ENCODE measurements around the gene EREG. TPM values are rescaled to one million over a fixed set of nuclear protein-coding genes. Genes with fewer than 3 reads are reported as not detected.
"Not testable (repeated sequence)": the region's sequence is repeated elsewhere in the genome, so short reads cannot be mapped to it uniquely, and the experiment has no call there.

Gene EREG
- total and polyA plus RNA-seq, 2 donors, result 0.16 to 0.38 TPM

DNA sequence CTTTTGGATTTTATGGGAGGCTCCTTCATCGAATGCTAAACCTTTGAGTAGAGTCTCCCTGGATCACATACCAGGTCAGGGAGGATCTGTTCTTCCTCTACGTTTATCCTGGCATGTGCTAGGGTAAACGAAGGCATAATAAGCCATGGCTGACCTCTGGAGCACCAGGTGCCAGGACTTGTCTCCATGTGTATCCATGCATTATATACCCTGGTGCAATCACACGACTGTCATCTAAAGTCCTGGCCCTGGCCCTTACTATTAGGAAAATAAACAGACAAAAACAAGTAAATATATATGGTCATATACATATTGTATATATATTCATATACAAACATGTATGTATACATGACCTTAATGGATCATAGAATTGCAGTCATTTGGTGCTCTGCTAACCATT, 21.2 kb downstream of the EREG start:
- Histone ChIP-seq H3K36me3 (ENCODE audit: insufficient read depth) (no peaks in the 10 kb centered on the region), H3K4me1 (ENCODE audit: insufficient read depth) (no peaks in the 10 kb centered on the region), H3K27ac (ENCODE audit: low read depth) (no peak overlapping the region), H3K4me3 (ENCODE audit: low read depth, low read length) (no peak overlapping the region)
- 39% methylated on average over 4 of the region's 4 CpGs for WGBS
- no peak for DNase-seq (ENCODE audit: extremely low spot score)

DNA sequence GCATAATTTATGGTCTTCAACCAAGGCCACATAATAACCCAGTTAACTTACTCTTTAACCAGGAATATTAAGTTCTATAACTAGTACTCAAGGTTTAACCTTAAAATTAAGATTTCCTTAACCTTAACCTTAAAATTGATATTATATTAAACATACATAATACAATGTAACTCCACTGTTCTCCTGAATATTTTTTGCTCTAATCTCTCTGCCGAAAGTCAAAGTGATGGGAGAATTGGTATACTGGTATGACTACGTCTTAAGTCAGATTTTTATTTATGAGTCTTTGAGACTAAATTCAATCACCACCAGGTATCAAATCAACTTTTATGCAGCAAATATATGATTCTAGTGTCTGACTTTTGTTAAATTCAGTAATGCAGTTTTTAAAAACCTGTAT, 22.8 kb downstream of the EREG start:
- Histone ChIP-seq H3K4me3 (ENCODE audit: low read depth, low read length) (no peak overlapping the region), H3K4me1 (ENCODE audit: insufficient read depth) (no peaks in the 10 kb centered on the region), H3K36me3 (ENCODE audit: insufficient read depth) (no peaks in the 10 kb centered on the region), H3K27ac (ENCODE audit: low read depth) (no peak overlapping the region)
- no peak for DNase-seq (ENCODE audit: extremely low spot score)
- WGBS, result 95% methylated on average over 2 of the region's 2 CpGs

DNA sequence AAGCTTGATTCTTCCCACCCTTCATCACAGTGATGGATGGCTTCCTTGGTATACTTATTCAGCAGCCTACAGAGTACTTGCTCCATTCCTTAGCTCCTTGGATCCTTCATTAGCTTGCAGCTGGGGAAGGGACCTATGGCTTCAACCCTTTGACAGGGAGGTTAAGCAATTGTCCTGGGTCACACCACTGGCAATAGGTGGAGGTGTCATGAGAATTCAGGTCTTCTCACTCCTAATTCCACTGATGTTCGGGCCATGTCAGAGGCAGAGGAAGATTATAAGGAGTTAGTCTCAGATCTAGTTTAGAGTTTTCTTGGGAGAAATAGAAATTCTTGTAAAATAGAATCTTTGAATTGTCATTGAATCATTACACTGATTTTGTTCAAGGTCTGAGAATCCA, 24.5 kb downstream of the EREG start:
- no peak for DNase-seq (ENCODE audit: extremely low spot score)
- Histone ChIP-seq H3K27ac (ENCODE audit: low read depth) (no peak overlapping the region), H3K36me3 (ENCODE audit: insufficient read depth) (no peaks in the 10 kb centered on the region), H3K4me1 (ENCODE audit: insufficient read depth) (no peaks in the 10 kb centered on the region), H3K4me3 (ENCODE audit: low read depth, low read length) (no peak overlapping the region)
- WGBS, result 96% methylated on average over 1 of the region's 1 CpG

DNA sequence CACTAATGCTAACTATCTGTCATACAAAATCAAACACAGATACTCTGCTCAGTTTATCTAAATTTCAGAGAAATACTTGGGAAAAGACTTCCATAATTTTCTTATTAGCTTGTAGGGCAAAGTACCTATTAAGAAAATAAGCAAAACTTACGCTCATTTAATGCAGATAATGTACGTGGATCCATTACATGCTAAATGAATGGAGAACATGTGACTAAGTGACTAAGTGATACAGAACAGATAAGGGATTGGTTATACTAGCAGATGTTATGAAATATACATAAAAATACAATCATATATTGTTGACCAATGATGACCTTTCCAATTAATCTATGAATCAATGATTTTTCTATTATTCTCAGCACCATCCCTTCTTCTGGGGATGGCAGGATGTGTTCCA, 25.7 kb downstream of the EREG start:
- no peaks in the 10 kb centered on the region for H3K36me3 ChIP-seq (ENCODE audit: insufficient read depth)
- H3K4me1 ChIP-seq (ENCODE audit: insufficient read depth), result no peaks in the 10 kb centered on the region
- no peak for DNase-seq (ENCODE audit: extremely low spot score)
- WGBS, result 80% methylated on average over 2 of the region's 2 CpGs
- no peak overlapping the region for H3K4me3 ChIP-seq (ENCODE audit: low read depth, low read length)
- no peak overlapping the region for H3K27ac ChIP-seq (ENCODE audit: low read depth)

DNA sequence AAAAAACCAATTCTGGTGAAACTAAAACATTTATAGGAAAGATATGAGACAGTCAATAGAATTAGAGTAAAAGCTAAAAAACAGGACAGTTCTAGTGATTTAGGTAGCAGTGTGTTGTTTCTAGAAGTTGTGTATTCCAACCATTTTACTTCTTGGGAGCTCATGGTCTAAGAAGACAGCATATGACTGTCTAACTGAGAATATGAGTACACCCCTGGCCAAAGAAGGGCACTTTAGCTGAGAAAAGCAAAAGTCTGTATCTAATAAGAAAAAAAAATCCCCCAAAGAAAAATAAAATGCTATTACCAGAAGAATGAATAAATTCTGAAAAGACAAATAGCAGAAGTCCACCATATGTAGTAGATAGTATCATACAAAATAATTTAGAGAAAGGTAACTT, 26.4 kb downstream of the EREG start:
- Histone ChIP-seq H3K4me3 (ENCODE audit: low read depth, low read length) (no peak overlapping the region), H3K27ac (ENCODE audit: low read depth) (no peak overlapping the region), H3K36me3 (ENCODE audit: insufficient read depth) (no peaks in the 10 kb centered on the region), H3K4me1 (ENCODE audit: insufficient read depth) (no peaks in the 10 kb centered on the region)
- DNase-seq (ENCODE audit: extremely low spot score), result no peak

DNA sequence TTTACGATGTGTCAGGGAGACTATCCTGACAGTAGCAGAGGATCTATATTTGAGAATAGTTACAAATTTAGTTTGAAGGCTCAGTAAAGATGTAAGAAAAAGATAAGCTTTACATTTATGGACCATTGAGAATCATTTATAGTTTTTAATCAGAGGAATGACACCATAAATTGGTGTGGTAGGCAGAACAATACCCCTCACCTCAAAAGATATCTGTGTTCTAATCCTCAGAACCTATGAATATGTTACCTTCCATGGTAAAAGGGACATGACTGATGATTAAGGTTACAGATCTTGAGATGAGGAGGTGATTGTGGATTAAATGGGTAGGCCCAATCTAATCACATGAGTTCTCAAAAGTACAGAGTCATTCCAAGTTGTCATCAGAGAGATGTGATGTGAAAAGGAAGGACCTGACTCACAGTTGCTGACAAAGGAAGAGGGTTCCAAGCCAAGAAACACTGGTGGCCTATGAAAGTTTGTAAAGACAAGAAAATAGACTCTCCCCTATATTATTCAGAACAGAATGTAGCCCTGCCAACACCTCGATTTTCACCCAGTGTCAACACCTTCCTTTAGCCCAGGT, 27.0 kb downstream of the EREG start:
- WGBS, result 88% methylated on average over 2 of the region's 2 CpGs
- no peak overlapping the region for H3K4me3 ChIP-seq (ENCODE audit: low read depth, low read length)
- H3K36me3 ChIP-seq (ENCODE audit: insufficient read depth), result no peaks in the 10 kb centered on the region
- no peaks in the 10 kb centered on the region for H3K4me1 ChIP-seq (ENCODE audit: insufficient read depth)
- DNase-seq (ENCODE audit: extremely low spot score), result no peak
- no peak overlapping the region for H3K27ac ChIP-seq (ENCODE audit: low read depth)

DNA sequence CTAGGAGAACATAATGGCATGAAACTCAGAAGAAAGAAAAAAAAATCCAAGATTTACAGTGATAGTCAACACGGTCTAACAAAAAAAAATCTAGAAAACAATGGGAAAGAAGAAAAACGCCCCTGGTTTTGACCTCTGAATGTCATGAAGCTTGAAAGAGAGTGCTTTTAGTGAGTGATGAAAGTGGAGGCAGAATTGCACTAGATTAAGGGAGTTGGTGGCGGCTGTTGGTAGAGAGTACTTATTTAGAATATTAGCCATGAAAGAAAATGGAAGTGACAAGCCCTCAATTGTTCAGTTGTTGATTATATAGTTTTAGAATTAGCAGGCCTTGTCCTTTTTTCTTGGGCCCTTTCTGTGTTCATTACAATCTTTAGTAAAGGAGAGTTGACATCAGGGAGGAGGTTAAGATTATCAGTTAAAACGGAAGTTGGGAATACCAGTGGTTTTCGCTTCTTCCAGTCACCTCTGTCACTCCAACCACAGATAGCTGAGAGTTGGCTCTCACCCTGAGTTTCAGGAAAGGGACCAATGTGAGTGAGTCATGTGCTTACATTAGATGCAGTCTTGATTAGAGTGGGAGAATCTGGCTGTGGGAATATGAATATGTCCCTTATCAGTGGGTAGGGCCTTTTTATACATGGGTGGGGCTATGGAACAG, 29.7 kb downstream of the EREG start:
- WGBS, result 79% methylated on average over 5 of the region's 5 CpGs
- H3K4me1 ChIP-seq (ENCODE audit: insufficient read depth), result no peaks in the 10 kb centered on the region
- no peak overlapping the region for H3K4me3 ChIP-seq (ENCODE audit: low read depth, low read length)
- no peak for DNase-seq (ENCODE audit: extremely low spot score)
- no peaks in the 10 kb centered on the region for H3K36me3 ChIP-seq (ENCODE audit: insufficient read depth)
- no peak overlapping the region for H3K27ac ChIP-seq (ENCODE audit: low read depth)

DNA sequence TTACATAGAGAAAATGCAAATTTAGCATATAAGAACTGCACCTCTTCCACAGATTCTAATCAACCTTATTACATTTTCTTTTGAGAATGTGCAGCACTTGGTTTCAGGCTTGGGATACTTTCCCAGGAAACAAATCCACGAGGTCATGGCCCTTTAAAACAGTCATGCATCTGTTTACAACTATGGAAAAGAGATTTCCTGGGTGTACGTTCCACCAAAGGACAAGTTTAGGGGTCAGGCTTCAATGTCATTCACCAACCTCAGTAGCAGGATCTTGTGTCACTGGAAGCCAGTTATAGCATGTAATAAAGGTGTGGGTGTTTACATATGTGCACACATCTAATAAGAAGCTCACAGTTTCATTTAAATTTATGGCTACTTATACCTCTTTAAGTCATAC, 30.7 kb downstream of the EREG start:
- Histone ChIP-seq H3K27ac (ENCODE audit: low read depth) (no peak overlapping the region), H3K36me3 (ENCODE audit: insufficient read depth) (no peaks in the 10 kb centered on the region), H3K4me3 (ENCODE audit: low read depth, low read length) (no peak overlapping the region), H3K4me1 (ENCODE audit: insufficient read depth) (no peaks in the 10 kb centered on the region)
- WGBS, result 15% methylated on average over 2 of the region's 2 CpGs
- no peak for DNase-seq (ENCODE audit: extremely low spot score)

DNA sequence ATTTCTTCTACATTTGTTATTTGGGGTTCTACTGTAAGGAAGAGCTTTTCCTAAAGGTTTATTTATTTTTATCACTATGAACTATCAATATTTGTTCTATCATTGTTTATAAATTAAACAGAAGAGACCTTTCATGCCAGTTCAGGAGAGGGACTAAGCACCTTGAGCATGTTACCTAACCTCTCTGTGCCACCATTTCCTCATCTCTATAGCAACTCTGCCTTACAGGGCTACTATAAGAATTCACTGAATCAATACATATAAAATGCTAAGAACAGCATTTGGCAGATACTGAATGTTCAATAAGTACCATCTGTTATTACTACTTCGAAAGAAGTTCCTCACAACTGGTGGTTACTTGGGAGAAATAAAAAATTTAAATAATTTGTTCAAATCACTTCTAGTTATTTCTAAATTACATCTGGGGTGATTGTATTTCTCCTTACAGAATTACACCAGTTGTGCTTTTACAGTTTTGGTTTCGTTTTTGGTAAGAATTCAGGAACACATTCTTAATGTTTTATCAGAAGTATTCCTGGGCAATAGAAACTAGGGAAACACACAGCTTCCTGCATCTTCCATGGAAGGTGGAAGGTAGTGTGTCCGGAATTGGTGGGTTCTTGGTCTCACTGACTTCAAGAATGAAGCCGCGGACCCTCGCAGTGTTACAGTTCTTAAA, 32.9 kb downstream of the EREG start:
- Histone ChIP-seq H3K36me3 (ENCODE audit: insufficient read depth) (no peaks in the 10 kb centered on the region), H3K4me1 (ENCODE audit: insufficient read depth) (no peaks in the 10 kb centered on the region), H3K27ac (ENCODE audit: low read depth) (peak overlapping the region; percentile 2), H3K4me3 (ENCODE audit: low read depth, low read length) (peak overlapping the region; percentile 18)
- WGBS, result 80% methylated on average over 6 of the region's 6 CpGs
- no peak for DNase-seq (ENCODE audit: extremely low spot score)

DNA sequence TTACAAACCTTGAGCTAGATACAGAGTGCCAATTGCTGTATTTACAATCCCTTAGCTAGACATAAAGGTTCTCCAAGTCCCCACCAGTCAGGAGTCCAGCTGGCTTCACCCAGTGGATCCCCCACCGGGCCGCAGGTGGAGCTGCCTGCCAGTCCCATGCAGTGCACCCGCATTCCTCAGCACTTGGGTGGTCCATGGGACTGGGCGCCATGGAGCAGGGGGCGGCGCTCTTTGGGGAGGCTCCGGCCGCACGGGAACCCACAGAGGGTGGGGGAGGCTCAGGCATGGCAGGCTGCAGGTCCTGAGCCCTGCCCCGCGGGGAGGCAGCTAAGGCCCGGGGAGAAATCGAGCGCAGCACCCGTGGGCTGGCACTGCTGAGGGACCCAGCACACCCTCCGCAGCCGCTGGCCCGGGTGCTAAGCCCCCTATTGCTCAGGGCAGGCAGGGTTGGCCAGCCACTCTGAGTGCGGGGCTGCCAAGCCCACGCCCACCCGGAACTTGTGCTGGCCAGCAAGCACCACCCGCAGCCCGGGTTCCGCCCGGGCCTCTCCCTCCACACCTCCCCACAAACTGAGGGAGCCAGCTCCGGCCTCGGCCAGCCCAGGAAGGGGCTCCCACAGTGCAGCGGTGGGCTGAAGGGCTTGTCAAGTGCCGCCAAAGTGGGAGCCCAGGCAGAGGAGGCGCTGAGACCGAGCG, 34.1 kb downstream of the EREG start:
- not testable (repeated sequence) for DNase-seq (ENCODE audit: extremely low spot score); H3K4me1 ChIP-seq (ENCODE audit: insufficient read depth); H3K27ac ChIP-seq (ENCODE audit: low read depth); H3K36me3 ChIP-seq (ENCODE audit: insufficient read depth); H3K4me3 ChIP-seq (ENCODE audit: low read depth, low read length)
- WGBS, result 94% methylated on average over 32 of the region's 32 CpGs

DNA sequence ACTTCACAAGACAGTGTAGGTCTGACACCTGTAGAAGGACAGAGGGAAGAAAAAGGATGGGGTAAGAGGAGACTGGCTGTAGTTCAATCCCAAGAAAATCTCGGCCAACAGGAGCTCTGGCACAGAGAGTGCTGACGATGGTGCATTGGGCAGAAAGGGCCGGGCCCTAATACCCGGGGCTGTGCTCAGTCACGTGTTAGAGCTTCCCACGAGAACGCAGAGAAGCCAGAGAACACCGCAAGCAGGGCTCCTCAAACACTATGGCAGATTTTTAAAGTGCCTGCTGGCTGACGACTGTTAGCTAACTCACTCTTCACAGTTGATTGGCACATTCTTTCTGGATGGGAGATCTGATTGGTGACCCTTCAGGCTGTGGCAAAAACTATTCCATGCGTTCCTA, 35.5 kb downstream of the EREG start:
- Histone ChIP-seq H3K4me1 (ENCODE audit: insufficient read depth) (no peaks in the 10 kb centered on the region), H3K4me3 (ENCODE audit: low read depth, low read length) (no peak overlapping the region), H3K36me3 (ENCODE audit: insufficient read depth) (no peaks in the 10 kb centered on the region), H3K27ac (ENCODE audit: low read depth) (no peak overlapping the region)
- DNase-seq (ENCODE audit: extremely low spot score), result no peak
- WGBS, result 91% methylated on average over 10 of the region's 10 CpGs

DNA sequence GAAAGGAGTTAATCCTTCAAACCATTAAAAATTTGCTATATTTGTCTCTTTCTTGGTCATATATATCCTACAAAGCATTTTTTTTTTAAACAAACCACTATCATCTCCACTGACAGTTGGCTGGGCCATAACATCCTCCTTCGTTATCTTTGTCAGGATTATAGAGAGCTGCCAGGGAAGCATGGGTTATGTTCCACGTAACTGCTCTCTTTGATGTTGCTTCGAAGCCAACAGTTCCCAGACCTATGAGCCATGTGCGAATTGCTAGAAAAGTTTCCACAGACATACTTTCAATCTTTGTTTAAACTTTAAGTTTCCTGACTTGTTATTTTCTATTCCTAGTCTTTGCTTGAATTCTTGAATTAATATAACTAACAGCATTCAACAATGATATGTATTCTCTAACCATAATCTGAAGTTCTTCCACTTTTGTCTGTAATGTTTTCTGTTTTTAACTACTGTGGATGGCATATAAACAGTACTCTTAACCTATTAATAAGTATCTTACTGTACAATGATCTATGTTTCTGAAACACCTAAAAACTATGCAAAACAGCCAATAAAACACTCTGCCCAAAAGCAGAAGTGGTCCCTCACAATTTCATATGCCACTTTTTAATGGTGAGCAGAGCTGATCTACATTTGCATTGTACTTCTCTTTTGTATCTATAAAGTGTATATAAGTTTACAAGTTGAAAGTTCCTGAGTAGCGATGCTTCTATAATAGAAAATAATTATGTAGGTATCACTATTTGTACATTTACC, 37.9 kb downstream of the EREG start:
- Histone ChIP-seq H3K27ac (ENCODE audit: low read depth) (no peak overlapping the region), H3K4me1 (ENCODE audit: insufficient read depth) (no peaks in the 10 kb centered on the region), H3K4me3 (ENCODE audit: low read depth, low read length) (no peak overlapping the region), H3K36me3 (ENCODE audit: insufficient read depth) (no peaks in the 10 kb centered on the region)
- 35% methylated on average over 5 of the region's 5 CpGs for WGBS
- DNase-seq (ENCODE audit: extremely low spot score), result no peak

DNA sequence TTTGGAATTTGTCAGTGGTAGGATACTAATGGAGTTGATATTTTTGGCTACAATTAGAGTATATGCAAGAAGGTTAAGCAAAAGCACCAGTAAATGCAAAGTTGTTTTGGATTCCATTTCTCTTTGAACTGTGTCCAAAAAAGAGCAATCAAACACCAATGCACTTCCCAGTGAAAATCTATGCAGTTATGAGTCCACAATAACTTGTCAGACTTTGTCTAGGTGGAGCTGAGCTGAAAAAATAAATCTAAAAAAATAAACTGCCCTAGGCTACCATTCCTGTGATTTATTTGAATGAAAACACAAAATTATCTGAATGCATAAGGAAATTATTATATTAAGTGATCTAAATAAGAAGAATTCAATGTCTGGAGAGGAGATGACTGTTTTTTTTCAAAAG, 42.9 kb downstream of the EREG start:
- no peak overlapping the region for H3K4me3 ChIP-seq (ENCODE audit: low read depth, low read length)
- no peak overlapping the region for H3K27ac ChIP-seq (ENCODE audit: low read depth)
- no peaks in the 10 kb centered on the region for H3K36me3 ChIP-seq (ENCODE audit: insufficient read depth)
- H3K4me1 ChIP-seq (ENCODE audit: insufficient read depth), result no peaks in the 10 kb centered on the region
- no peak for DNase-seq (ENCODE audit: extremely low spot score)

Measured in urinary bladder (tissue), 4 donors.